Fibroblast of upper back skin (primary cell): ENCODE data around the gene GAREM1.
"Not testable (repeated sequence)": the region's sequence is repeated elsewhere in the genome, so short reads cannot be mapped to it uniquely, and the experiment has no call there.

Source experiments
- DNase-seq: peaks from one replicate; pipeline ENCODE4 v3.0.0-alpha.2; 2013

The GAREM1 gene

DNA sequence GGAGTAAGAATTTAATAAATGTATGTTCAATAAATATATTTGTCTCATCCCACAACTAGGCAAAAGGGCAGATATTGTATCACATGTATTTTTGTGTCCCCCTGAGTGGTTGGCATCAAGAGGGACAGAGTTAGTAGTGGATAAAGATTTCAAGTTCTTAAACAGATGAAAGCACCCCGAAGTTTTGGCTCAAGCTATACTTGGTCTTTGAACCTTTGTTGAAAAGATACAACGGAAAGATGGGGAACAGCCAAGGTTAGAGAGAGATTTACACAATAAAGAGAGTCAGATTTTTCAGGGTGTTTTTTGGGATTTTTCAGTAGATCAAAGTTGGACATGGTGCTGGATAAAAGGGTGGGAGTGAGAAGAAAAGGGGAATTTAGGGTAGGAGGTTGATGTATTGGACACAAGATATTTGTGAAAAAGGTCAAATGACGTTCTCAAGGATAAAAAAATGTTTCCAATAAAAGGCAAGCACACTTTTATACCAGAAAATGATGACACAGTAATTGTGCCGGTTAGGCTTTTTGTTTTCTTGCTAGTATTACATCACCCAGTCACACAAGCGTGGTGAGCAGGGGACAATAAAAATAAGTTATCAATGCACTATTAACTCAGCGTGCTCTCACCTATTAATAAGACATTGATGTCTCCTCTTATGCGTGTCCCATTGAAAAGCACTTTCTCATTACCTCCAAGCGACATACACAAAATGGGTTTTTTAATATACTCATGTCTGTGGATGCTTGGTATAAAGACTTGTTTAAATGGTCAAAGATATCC lies 221.3 kb downstream of the GAREM1 start:
- DNase-seq: no peak

DNA sequence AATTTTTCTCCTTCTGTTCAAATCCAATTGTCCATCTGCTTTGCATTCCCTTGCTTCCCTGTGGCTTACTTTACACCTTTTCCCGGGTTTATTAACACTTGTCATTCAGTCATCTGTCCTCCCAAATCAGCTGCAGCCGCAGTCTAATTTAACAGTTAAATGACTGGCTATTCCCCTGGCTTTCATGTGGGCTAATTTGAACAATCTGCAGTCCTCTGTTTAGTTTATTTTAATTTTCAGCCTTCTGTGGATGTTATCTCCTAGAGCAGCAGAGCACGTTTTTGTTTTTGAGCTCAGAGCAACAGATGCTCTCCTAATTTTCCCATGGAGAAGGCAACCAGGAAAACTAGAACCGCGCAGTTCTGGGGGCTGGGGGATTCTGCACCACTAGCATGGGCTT lies 225.8 kb downstream of the GAREM1 start:
- DNase-seq: no peak

DNA sequence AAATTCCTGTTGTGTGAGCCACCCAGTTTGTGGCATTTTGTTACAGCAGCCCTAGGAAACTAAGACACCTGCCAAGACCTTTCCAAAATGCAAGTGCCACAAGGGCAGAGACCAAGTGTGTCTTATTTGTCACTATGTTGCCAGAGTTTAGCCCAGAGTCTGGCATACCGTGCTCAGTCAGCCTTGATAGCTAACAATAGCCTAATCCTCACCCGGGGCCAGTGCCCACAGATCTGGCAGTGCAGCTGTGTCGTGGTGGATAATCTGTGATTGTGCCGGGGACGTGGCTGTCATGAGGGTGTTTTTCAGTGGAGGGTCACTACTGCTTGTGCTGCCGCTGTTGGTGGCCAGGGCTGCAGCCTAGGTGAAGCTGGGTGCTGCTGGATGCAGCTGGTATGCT lies 227.3 kb downstream of the GAREM1 start:
- no peak for DNase-seq

DNA sequence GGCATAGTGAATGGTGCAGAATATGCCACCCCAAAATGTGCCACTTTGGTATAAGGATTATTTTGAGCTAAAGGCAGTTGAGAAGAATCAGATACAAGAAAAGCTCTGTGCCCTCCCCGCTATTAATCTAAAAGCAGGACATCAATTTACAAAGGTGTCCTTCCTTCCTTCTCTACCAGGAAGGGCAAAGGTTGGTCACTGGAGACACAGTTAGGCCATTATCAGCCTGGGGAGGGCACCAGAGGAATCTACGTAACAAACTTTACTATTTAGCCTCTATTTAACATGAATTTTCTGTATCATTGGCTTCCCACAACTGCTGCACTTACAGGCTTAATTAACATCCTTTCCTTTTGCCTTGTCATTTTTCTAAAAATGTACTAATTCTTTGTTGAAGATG lies 228.3 kb downstream of the GAREM1 start:
- DNase-seq: no peak

DNA sequence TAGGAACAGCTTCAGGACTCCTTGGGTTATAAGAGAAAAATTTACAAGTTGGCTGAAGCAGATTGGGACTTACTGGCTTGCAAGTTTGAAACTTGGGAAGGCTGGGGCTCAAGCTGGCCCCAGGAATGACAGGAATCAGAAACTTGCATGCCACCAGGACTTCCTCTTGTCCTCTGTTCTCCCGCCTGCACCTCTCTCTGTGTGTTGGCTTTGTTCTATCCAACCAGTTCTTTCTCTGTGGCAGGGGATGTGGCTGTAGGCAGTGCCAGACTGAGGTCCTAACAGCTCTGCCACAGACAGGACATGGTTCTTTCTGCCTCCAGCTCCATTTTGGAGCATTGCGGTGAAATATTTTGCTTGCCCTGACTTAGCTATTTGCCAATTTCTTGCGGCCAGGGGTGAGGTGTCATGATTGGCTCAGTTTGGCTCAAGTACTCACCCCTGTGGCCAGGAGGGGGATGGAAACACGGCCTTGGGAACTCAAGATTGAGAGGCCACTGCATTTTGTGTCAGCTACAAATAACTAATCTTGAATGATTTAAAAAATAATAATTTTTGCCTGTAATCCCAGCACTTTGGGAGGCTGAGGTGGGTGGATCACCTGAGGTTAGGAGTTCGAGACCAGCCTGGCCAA lies 231.9 kb downstream of the GAREM1 start:
- no peak for DNase-seq

- DNase-seq: no peak
Measured at GRCh38 chr18:32237049-32237448, 233.6 kb downstream of the GAREM1 start.

GRCh38 chr18:32233348-32233747 lies 237.3 kb downstream of the GAREM1 start:
- not testable (repeated sequence) for DNase-seq

- no peak for DNase-seq
Measured at GRCh38 chr18:32219431-32220018, 251.2 kb downstream of the GAREM1 start.

- no peak for DNase-seq
Measured at GRCh38 chr18:32216390-32216789, 254.3 kb downstream of the GAREM1 start.

DNA sequence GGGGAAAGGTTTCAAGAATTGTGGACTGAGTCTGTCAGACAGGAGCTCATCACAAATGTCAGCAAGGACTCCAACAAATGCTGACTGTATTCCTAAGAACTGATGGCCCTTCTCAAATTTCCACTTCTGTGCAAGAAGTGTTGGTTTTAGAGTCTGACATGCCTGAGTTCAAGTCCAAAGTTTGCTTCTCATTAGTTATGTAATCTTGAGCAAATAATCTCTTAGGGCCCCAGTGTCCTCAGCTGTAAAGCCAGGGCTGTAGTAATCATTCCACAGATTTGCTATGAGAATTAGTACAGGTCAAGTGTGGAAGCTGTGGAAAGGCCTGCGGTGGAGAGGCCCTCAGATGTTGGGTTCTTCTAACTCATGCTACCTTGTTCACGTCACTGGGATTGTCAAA lies 257.0 kb downstream of the GAREM1 start:
- DNase-seq: no peak
